Activated gamma-delta T cell treated with anti-CD3 and anti-CD28 coated beads, Interleukin-2, amount 50 U/mL, for 16 hours (primary cell): ENCODE measurements around the gene RAD51B.
"Not testable (repeated sequence)": the region's sequence is repeated elsewhere in the genome, so short reads cannot be mapped to it uniquely, and the experiment has no call there.

ENCODE experiments used
- DNase-seq: peaks from one replicate; pipeline ENCODE4 v3.0.0-alpha.2; 2020; ENCODE audit warnings: low read depth

Gene RAD51B

GRCh38 chr14:68302938-68303337 is 483.4 kb downstream of the RAD51B start:
- DNase-seq, result not testable (repeated sequence)

- DNase-seq, result no peak
Measured at GRCh38 chr14:68305738-68306137, 486.2 kb downstream of the RAD51B start.

- DNase-seq, result no peak
Measured at GRCh38 chr14:68306265-68306933, 486.8 kb downstream of the RAD51B start.

GRCh38 chr14:68306934-68307789 is 487.6 kb downstream of the RAD51B start:
- DNase-seq, result no peak

- no peak for DNase-seq
Measured at GRCh38 chr14:68307790-68308168, 488.2 kb downstream of the RAD51B start.

- DNase-seq, result no peak
Measured at GRCh38 chr14:68308726-68309520, 489.3 kb downstream of the RAD51B start.

GRCh38 chr14:68309616-68310015 is 490.0 kb downstream of the RAD51B start:
- DNase-seq, result no peak

- DNase-seq, result no peak
Measured at GRCh38 chr14:68312300-68312699, 492.7 kb downstream of the RAD51B start.

GRCh38 chr14:68312884-68313610 is 493.5 kb downstream of the RAD51B start:
- DNase-seq, result no peak

- DNase-seq, result no peak
Measured at GRCh38 chr14:68314642-68315041, 495.1 kb downstream of the RAD51B start.

GRCh38 chr14:68315081-68315480 is 495.5 kb downstream of the RAD51B start:
- DNase-seq, result no peak

- DNase-seq, result no peak
Measured at GRCh38 chr14:68316078-68316868, 496.7 kb downstream of the RAD51B start.

- DNase-seq, result no peak
Measured at GRCh38 chr14:68317239-68317638, 497.7 kb downstream of the RAD51B start.

GRCh38 chr14:68318828-68319227 is 499.2 kb downstream of the RAD51B start:
- no peak for DNase-seq

- no peak for DNase-seq
Measured at GRCh38 chr14:68320495-68320894, 500.9 kb downstream of the RAD51B start.

- no peak for DNase-seq
Measured at GRCh38 chr14:68322940-68323620, 503.5 kb downstream of the RAD51B start.

- DNase-seq, result no peak
Measured at GRCh38 chr14:68325267-68325807, 505.8 kb downstream of the RAD51B start.

- DNase-seq, result no peak
Measured at GRCh38 chr14:68327231-68327630, 507.7 kb downstream of the RAD51B start.

GRCh38 chr14:68328509-68328908 is 508.9 kb downstream of the RAD51B start:
- no peak for DNase-seq

- no peak for DNase-seq
Measured at GRCh38 chr14:68331426-68331825, 511.8 kb downstream of the RAD51B start.
